SU-DHL-6 (cell line): ENCODE data around the gene NDUFAF7.

Source experiments
- EZH2phosphoT487 ChIP-seq: fragments of 200-600 bp; sonication (generic), shearing (Covaris generic); conservative IDR thresholded peaks from 2 replicates; pipeline ENCODE4 v1.6.1; 2018; ENCODE audit warnings: mild to moderate bottlenecking, antibody characterized with exemption, low read length, moderate library complexity, mixed read lengths
- TF ChIP-seq, protein P1 (sequence below): fragments of 200-600 bp; sonication (generic); IDR thresholded peaks from one replicate; pipeline ENCODE4 v1.5.1; 2017; ENCODE audit warnings: antibody characterized with exemption, mild to moderate bottlenecking, low read length, moderate library complexity; ENCODE audit not compliant: insufficient read depth, poor library complexity, severe bottlenecking

DNA sequence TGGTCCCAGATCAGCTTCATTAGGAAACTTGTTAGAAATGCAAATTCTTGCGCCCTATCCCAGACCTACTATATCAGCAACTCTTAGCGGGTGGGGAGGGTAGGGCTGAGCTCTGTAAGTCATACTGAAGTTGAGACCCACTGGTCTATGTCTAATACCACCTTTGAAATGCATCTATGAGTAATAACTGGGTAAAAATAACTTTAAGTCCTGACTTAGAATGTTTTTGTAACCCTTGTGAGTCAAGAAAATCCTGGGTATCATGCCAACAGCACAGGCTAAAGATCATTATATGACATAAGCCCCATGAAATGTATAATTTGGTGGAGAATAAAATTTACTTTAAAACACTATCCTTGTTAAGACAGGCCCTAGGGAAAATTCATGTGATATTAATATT lies 51.7 kb downstream of the NDUFAF7 start:
- TF ChIP-seq, protein P1, sequence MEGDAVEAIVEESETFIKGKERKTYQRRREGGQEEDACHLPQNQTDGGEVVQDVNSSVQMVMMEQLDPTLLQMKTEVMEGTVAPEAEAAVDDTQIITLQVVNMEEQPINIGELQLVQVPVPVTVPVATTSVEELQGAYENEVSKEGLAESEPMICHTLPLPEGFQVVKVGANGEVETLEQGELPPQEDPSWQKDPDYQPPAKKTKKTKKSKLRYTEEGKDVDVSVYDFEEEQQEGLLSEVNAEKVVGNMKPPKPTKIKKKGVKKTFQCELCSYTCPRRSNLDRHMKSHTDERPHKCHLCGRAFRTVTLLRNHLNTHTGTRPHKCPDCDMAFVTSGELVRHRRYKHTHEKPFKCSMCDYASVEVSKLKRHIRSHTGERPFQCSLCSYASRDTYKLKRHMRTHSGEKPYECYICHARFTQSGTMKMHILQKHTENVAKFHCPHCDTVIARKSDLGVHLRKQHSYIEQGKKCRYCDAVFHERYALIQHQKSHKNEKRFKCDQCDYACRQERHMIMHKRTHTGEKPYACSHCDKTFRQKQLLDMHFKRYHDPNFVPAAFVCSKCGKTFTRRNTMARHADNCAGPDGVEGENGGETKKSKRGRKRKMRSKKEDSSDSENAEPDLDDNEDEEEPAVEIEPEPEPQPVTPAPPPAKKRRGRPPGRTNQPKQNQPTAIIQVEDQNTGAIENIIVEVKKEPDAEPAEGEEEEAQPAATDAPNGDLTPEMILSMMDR: no peak
- TF ChIP-seq EZH2phosphoT487: no peak
